ENCODE results near the gene UBTD1.

Gene UBTD1

GRCh38 chr10:97515271-97515978 lies 16.7 kb downstream of the UBTD1 start:
- Histone ChIP-seq H3K4me3 (ENCODE audit: low read length in 2 of 2) (no peak overlapping the region), H3K27ac (ENCODE audit: low read length) (no peak overlapping the region), H3K4me1 (ENCODE audit: control insufficient read depth, insufficient read depth, low read length) (peaks cover 24% of the 10 kb centered on the region), H3K9ac (ENCODE audit: low read length in 2 of 2) (no peak overlapping the region), H3K27me3 (ENCODE audit: control insufficient read depth in 1 of 2, insufficient read depth in 2 of 2, low read length in 2 of 2) (no peaks in the 10 kb centered on the region), H3K9me3 (ENCODE audit: control insufficient read depth in 2 of 2, low read length in 2 of 2) (no peaks in the 10 kb centered on the region), H3K36me3 (ENCODE audit: control insufficient read depth in 2 of 2, insufficient read depth in 2 of 2, low read length in 2 of 2) (no peaks in the 10 kb centered on the region)

- no peaks in the 10 kb centered on the region for H3K27me3 ChIP-seq (ENCODE audit: control insufficient read depth in 1 of 2, insufficient read depth in 2 of 2, low read length in 2 of 2)
- H3K9me3 ChIP-seq (ENCODE audit: control insufficient read depth in 2 of 2, low read length in 2 of 2), result no peaks in the 10 kb centered on the region
- peaks cover 19% of the 10 kb centered on the region for H3K4me1 ChIP-seq (ENCODE audit: control insufficient read depth, insufficient read depth, low read length)
- H3K9ac ChIP-seq (ENCODE audit: low read length in 2 of 2), result no peak overlapping the region
- H3K36me3 ChIP-seq (ENCODE audit: control insufficient read depth in 2 of 2, insufficient read depth in 2 of 2, low read length in 2 of 2), result no peaks in the 10 kb centered on the region
- no peak overlapping the region for H3K4me3 ChIP-seq (ENCODE audit: low read length in 2 of 2)
- H3K27ac ChIP-seq (ENCODE audit: low read length), result no peak overlapping the region
These were observed 18.5 kb downstream of the UBTD1 start for GRCh38 chr10:97517096-97517750.

GRCh38 chr10:97517778-97518300 lies 19.1 kb downstream of the UBTD1 start:
- peaks cover 13% of the 10 kb centered on the region for H3K4me1 ChIP-seq (ENCODE audit: control insufficient read depth, insufficient read depth, low read length)
- H3K27ac ChIP-seq (ENCODE audit: low read length), result no peak overlapping the region
- no peaks in the 10 kb centered on the region for H3K36me3 ChIP-seq (ENCODE audit: control insufficient read depth in 2 of 2, insufficient read depth in 2 of 2, low read length in 2 of 2)
- no peak overlapping the region for H3K9ac ChIP-seq (ENCODE audit: low read length in 2 of 2)
- no peak overlapping the region for H3K4me3 ChIP-seq (ENCODE audit: low read length in 2 of 2)
- no peaks in the 10 kb centered on the region for H3K27me3 ChIP-seq (ENCODE audit: control insufficient read depth in 1 of 2, insufficient read depth in 2 of 2, low read length in 2 of 2)
- H3K9me3 ChIP-seq (ENCODE audit: control insufficient read depth in 2 of 2, low read length in 2 of 2), result no peaks in the 10 kb centered on the region

- Histone ChIP-seq H3K27me3 (ENCODE audit: control insufficient read depth in 1 of 2, insufficient read depth in 2 of 2, low read length in 2 of 2) (no peaks in the 10 kb centered on the region), H3K36me3 (ENCODE audit: control insufficient read depth in 2 of 2, insufficient read depth in 2 of 2, low read length in 2 of 2) (no peaks in the 10 kb centered on the region), H3K9me3 (ENCODE audit: control insufficient read depth in 2 of 2, low read length in 2 of 2) (no peaks in the 10 kb centered on the region), H3K4me3 (ENCODE audit: low read length in 2 of 2) (no peak overlapping the region), H3K27ac (ENCODE audit: low read length) (no peak overlapping the region), H3K9ac (ENCODE audit: low read length in 2 of 2) (no peak overlapping the region), H3K4me1 (ENCODE audit: control insufficient read depth, insufficient read depth, low read length) (peaks cover 12% of the 10 kb centered on the region)
These were observed 19.7 kb downstream of the UBTD1 start for GRCh38 chr10:97518301-97519043.

- no peak overlapping the region for H3K9ac ChIP-seq (ENCODE audit: low read length in 2 of 2)
- no peaks in the 10 kb centered on the region for H3K27me3 ChIP-seq (ENCODE audit: control insufficient read depth in 1 of 2, insufficient read depth in 2 of 2, low read length in 2 of 2)
- H3K4me1 ChIP-seq (ENCODE audit: control insufficient read depth, insufficient read depth, low read length), result peaks cover 12% of the 10 kb centered on the region
- H3K4me3 ChIP-seq (ENCODE audit: low read length in 2 of 2), result no peak overlapping the region
- H3K27ac ChIP-seq (ENCODE audit: low read length), result no peak overlapping the region
- H3K36me3 ChIP-seq (ENCODE audit: control insufficient read depth in 2 of 2, insufficient read depth in 2 of 2, low read length in 2 of 2), result no peaks in the 10 kb centered on the region
- H3K9me3 ChIP-seq (ENCODE audit: control insufficient read depth in 2 of 2, low read length in 2 of 2), result no peaks in the 10 kb centered on the region
These were observed 20.6 kb downstream of the UBTD1 start for GRCh38 chr10:97519342-97519741.

GRCh38 chr10:97520520-97520919 lies 21.8 kb downstream of the UBTD1 start:
- no peak overlapping the region for H3K9ac ChIP-seq (ENCODE audit: low read length in 2 of 2)
- no peak overlapping the region for H3K4me3 ChIP-seq (ENCODE audit: low read length in 2 of 2)
- H3K27ac ChIP-seq (ENCODE audit: low read length), result no peak overlapping the region
- H3K27me3 ChIP-seq (ENCODE audit: control insufficient read depth in 1 of 2, insufficient read depth in 2 of 2, low read length in 2 of 2), result no peaks in the 10 kb centered on the region
- H3K9me3 ChIP-seq (ENCODE audit: control insufficient read depth in 2 of 2, low read length in 2 of 2), result no peaks in the 10 kb centered on the region
- no peaks in the 10 kb centered on the region for H3K36me3 ChIP-seq (ENCODE audit: control insufficient read depth in 2 of 2, insufficient read depth in 2 of 2, low read length in 2 of 2)
- H3K4me1 ChIP-seq (ENCODE audit: control insufficient read depth, insufficient read depth, low read length), result peaks cover 12% of the 10 kb centered on the region

GRCh38 chr10:97520978-97521761 lies 22.4 kb downstream of the UBTD1 start:
- Histone ChIP-seq H3K9me3 (ENCODE audit: control insufficient read depth in 2 of 2, low read length in 2 of 2) (no peaks in the 10 kb centered on the region), H3K27me3 (ENCODE audit: control insufficient read depth in 1 of 2, insufficient read depth in 2 of 2, low read length in 2 of 2) (no peaks in the 10 kb centered on the region), H3K9ac (ENCODE audit: low read length in 2 of 2) (no peak overlapping the region), H3K36me3 (ENCODE audit: control insufficient read depth in 2 of 2, insufficient read depth in 2 of 2, low read length in 2 of 2) (no peaks in the 10 kb centered on the region), H3K4me3 (ENCODE audit: low read length in 2 of 2) (no peak overlapping the region), H3K4me1 (ENCODE audit: control insufficient read depth, insufficient read depth, low read length) (peaks cover 12% of the 10 kb centered on the region), H3K27ac (ENCODE audit: low read length) (no peak overlapping the region)

- no peaks in the 10 kb centered on the region for H3K36me3 ChIP-seq (ENCODE audit: control insufficient read depth in 2 of 2, insufficient read depth in 2 of 2, low read length in 2 of 2)
- H3K9ac ChIP-seq (ENCODE audit: low read length in 2 of 2), result no peak overlapping the region
- H3K9me3 ChIP-seq (ENCODE audit: control insufficient read depth in 2 of 2, low read length in 2 of 2), result no peaks in the 10 kb centered on the region
- peaks cover 12% of the 10 kb centered on the region for H3K4me1 ChIP-seq (ENCODE audit: control insufficient read depth, insufficient read depth, low read length)
- no peaks in the 10 kb centered on the region for H3K27me3 ChIP-seq (ENCODE audit: control insufficient read depth in 1 of 2, insufficient read depth in 2 of 2, low read length in 2 of 2)
- no peak overlapping the region for H3K27ac ChIP-seq (ENCODE audit: low read length)
- no peak overlapping the region for H3K4me3 ChIP-seq (ENCODE audit: low read length in 2 of 2)
These were observed 23.3 kb downstream of the UBTD1 start for GRCh38 chr10:97522071-97522470.

- Histone ChIP-seq H3K4me3 (ENCODE audit: low read length in 2 of 2) (no peak overlapping the region), H3K4me1 (ENCODE audit: control insufficient read depth, insufficient read depth, low read length) (peaks cover 7% of the 10 kb centered on the region), H3K36me3 (ENCODE audit: control insufficient read depth in 2 of 2, insufficient read depth in 2 of 2, low read length in 2 of 2) (no peaks in the 10 kb centered on the region), H3K9me3 (ENCODE audit: control insufficient read depth in 2 of 2, low read length in 2 of 2) (no peaks in the 10 kb centered on the region), H3K27ac (ENCODE audit: low read length) (no peak overlapping the region), H3K27me3 (ENCODE audit: control insufficient read depth in 1 of 2, insufficient read depth in 2 of 2, low read length in 2 of 2) (no peaks in the 10 kb centered on the region), H3K9ac (ENCODE audit: low read length in 2 of 2) (no peak overlapping the region)
These were observed 24.2 kb downstream of the UBTD1 start for GRCh38 chr10:97522937-97523336.

GRCh38 chr10:97525086-97525485 lies 26.4 kb downstream of the UBTD1 start:
- Histone ChIP-seq H3K4me3 (ENCODE audit: low read length in 2 of 2) (no peak overlapping the region), H3K27me3 (ENCODE audit: control insufficient read depth in 1 of 2, insufficient read depth in 2 of 2, low read length in 2 of 2) (no peaks in the 10 kb centered on the region), H3K36me3 (ENCODE audit: control insufficient read depth in 2 of 2, insufficient read depth in 2 of 2, low read length in 2 of 2) (no peaks in the 10 kb centered on the region), H3K27ac (ENCODE audit: low read length) (no peak overlapping the region), H3K9ac (ENCODE audit: low read length in 2 of 2) (no peak overlapping the region), H3K4me1 (ENCODE audit: control insufficient read depth, insufficient read depth, low read length) (no peaks in the 10 kb centered on the region), H3K9me3 (ENCODE audit: control insufficient read depth in 2 of 2, low read length in 2 of 2) (no peaks in the 10 kb centered on the region)
